GM12873 (cell line): ENCODE results near the gene DHX58.

Experiments
- TF ChIP-seq, protein P1 (sequence below): IDR thresholded peaks from 2 replicates; pipeline ENCODE4 v1.5.1; 2012; ENCODE audit warnings: low read depth, mild to moderate bottlenecking, moderate library complexity, low read length, control low read depth; ENCODE audit not compliant: insufficient read depth; ENCODE audit errors: missing control alignments

DHX58 gene

DNA sequence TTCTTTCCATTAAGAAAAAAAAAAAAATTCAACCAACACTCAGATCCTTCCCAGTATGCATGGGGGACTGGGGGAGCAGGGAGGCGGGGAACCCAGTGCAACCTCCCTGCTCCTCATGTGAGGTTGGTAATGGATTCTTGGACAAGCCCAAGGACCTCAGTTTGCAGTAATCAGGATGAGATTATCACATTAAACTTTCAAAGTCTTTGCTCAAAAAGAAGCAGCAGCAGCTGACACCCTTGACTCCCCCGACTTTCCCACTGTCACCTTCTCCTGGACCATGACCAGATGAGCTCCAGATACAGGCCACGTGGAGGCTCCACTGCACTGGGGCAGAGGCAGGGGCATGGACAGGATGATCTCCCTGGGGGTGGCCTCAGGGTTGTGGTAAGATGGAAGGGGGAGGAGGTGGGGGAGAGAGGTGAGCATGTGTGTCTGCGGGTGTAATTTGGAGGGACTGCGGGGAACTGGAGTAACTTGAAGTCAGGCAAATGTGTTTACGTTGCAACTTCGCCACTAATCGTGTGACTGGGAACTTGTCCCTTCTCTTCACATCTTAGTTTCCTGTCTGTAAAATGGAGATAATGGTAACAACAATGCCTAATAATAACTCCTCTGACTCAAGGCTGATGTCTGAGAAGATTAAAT lies 34.0 kb downstream of the DHX58 start:
- TF ChIP-seq, protein P1, sequence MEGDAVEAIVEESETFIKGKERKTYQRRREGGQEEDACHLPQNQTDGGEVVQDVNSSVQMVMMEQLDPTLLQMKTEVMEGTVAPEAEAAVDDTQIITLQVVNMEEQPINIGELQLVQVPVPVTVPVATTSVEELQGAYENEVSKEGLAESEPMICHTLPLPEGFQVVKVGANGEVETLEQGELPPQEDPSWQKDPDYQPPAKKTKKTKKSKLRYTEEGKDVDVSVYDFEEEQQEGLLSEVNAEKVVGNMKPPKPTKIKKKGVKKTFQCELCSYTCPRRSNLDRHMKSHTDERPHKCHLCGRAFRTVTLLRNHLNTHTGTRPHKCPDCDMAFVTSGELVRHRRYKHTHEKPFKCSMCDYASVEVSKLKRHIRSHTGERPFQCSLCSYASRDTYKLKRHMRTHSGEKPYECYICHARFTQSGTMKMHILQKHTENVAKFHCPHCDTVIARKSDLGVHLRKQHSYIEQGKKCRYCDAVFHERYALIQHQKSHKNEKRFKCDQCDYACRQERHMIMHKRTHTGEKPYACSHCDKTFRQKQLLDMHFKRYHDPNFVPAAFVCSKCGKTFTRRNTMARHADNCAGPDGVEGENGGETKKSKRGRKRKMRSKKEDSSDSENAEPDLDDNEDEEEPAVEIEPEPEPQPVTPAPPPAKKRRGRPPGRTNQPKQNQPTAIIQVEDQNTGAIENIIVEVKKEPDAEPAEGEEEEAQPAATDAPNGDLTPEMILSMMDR: no peak

DNA sequence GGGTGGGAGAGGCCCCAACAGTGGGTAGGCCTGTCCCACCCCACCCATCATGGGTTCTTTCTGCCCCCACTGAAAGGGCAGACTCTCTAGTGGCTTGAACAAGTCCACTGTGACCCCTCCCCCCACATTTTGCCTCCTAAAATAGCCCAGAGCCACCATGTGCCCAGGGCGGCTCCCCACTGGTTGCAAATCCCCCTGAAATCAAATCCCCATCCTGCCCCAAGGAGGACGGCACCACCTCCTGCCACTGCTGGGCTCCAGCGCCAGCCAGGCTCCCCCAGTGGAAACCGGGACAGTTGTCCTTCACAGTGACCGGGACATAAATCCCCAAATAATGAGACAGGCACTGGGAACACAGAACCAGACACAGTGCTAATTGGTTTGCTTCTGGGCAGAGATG lies 34.8 kb downstream of the DHX58 start:
- TF ChIP-seq, protein P1: no peak

DNA sequence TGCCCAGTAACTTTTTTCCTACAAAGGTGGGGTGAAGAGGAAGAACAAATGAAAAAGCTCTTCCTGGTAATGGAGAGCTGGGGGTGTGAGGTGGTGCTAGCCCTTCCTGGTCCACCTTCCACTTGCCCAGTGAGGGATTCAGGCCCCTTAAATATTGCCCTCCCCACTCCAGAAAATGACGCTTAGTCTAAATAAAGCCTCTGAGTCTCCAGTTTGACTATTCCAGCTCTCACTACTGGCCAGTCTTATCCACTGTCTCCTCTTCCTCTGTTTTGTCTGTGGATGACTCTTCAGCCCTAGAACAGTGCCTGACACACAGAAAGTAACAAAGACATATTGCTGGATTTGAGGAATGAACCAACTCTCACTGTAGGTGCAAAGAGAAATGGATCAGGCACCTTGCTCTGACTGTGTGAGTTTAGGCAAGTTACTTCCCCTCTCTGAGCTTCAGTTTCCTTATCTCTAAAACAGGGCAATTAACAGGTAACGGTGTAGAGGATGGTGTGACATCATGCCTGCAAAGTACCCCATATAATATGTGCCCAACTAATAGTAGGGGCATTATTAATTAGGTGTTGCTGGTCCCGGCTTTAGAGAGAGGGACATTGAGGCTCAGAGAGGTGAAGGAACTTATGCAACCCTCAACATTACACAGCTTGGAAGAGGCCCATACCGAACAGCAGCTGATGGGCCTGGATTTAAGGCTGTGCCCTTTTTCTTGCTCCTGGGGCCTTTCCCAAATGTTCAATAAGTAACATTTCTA lies 35.5 kb downstream of the DHX58 start:
- TF ChIP-seq, protein P1: no peak

DNA sequence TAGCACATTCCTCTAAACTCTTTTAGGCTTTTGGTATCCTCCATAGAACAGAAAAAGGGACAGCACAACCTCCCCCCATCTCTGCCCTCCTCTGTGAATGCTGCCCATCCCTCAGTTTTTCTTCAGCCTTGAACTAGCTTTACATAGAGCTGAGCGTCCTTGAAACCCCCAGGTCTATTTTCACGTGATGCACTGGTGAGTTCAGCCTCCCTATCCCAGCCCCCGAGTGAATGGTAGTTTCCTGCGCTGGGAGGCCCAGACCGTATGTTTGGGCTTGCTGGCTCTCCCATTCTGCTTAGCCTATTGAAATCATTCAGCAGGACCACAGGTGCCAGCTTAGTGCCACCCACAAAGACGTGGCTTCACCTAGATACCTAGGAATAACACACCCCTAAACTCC lies 36.7 kb downstream of the DHX58 start:
- TF ChIP-seq, protein P1: no peak

DNA sequence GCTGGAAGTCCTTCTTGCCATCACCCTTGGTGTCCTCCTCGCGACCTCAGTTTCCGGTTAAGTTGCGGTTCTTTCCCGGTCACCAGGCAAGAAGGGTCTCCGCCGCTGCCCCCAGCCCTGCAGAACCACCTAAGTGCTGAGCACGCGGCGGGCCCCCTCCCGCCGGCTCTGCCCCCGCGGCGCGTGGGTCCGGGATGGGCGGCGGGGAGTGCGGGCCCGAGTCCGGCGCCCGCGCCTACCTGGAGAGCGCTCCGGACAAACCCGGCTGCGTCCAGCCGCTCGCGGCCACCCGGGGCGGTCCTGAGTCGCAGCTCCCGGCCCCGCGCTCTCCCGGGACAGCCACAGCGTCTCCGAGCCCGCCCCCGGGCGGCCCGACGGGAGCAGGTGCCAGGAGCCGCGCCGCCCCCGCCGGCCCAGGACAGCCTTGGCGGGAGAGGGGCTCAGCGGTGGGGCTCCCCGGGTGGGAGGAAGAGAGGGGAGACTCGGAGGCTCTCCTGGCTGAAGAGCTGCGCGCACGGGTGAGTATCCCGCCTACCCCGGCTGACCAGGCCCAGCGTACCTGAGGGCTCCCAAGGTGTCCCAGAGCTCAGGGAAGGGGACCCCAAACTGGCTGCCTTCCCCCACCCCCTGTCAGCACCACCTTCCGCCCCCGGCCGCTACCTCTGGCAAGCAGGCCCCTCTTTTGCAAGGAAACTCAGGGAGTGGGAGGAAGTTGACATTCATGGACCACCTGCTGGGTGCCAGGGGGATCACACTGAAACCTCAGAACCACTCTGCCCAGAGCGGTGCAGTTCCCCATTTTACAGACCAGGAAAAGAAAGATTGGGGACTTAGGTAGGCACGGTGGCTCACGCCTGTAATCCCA lies 40.0 kb downstream of the DHX58 start:
- TF ChIP-seq, protein P1: peak; percentile 14

DNA sequence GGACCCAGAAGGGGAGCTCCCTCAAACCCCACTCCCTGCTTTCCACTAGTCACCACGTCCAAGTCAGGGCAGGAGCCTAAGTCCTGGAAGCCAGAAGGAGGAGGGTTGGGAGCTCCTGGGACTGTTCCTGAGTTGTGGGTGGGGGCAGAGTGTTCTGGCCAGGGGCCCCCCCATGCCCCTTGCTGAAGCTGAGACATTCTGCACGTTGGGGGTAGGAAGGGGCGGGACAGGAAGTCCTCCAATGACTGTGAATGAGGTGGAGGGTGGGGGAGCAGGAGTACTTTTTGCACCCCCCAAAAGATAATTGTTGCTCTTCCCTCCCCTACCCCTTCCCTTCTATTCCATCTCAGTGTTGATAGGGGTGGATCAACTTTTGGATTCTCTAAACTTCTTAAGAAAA lies 40.7 kb downstream of the DHX58 start:
- TF ChIP-seq, protein P1: no peak

DNA sequence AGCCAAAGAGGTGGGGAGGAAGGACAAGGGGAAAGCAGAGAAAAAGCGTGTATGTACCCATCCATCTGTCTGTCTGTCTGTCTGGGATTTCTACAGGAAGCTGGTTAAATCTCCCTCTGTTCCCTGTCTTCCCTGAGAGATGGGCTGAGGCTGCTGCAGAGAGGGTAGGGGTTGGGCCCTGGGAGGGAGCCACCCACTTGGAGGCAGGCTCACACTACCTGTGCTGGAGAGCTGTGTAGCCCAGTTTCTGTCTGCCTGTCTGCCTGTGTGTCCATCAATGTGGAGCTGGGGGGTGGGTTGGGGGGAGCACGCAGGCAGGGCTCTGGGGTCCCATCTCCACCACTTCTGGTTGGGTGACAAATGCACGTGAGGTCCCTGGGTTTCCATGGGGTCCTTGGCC lies 43.5 kb downstream of the DHX58 start:
- TF ChIP-seq, protein P1: no peak
